Amygdala (tissue), 56 donors: ENCODE measurements around the gene SYN1.

Experiments used
- DNase-seq, 56 donors: peaks; one replicate each; lab custom pipeline; 2025; lab: John Stamatoyannopoulos, UW

SYN1 gene

GRCh38 chrX:47574547-47575301 is 44.9 kb downstream of the SYN1 start:
- no peak for DNase-seq

- no peak for DNase-seq
These were observed 45.5 kb downstream of the SYN1 start for GRCh38 chrX:47574076-47574546.

- DNase-seq, result no peak
These were observed 46.1 kb downstream of the SYN1 start for GRCh38 chrX:47573341-47574075.

GRCh38 chrX:47572773-47573340 is 46.8 kb downstream of the SYN1 start:
- no peak for DNase-seq

GRCh38 chrX:47571896-47572295 is 47.8 kb downstream of the SYN1 start:
- no peak for DNase-seq

- peak in 6 of 56 donors; percentile 4 to 22 (median 14) for DNase-seq
These were observed 48.4 kb downstream of the SYN1 start for GRCh38 chrX:47571215-47571614.

- no peak for DNase-seq
These were observed 48.9 kb downstream of the SYN1 start for GRCh38 chrX:47570794-47571193.

- no peak for DNase-seq
These were observed 50.9 kb downstream of the SYN1 start for GRCh38 chrX:47568656-47569295.

GRCh38 chrX:47566841-47567240 is 52.8 kb downstream of the SYN1 start:
- DNase-seq, result no peak

GRCh38 chrX:47564438-47565085 is 55.1 kb downstream of the SYN1 start:
- no peak for DNase-seq

- DNase-seq, result no peak
These were observed 55.8 kb downstream of the SYN1 start for GRCh38 chrX:47563801-47564315.

- DNase-seq, result peak in 1 of 56 donors; percentile 6
These were observed 56.9 kb downstream of the SYN1 start for GRCh38 chrX:47562615-47563243.

- DNase-seq, result no peak
These were observed 58.0 kb downstream of the SYN1 start for GRCh38 chrX:47561659-47562151.

GRCh38 chrX:47560934-47561658 is 58.6 kb downstream of the SYN1 start, which contains the start of gene ARAF:
Gene ARAF (plus strand): TSS chrX:47561205. CDS start chrX:47562968, 1,763 bp downstream.
- DNase-seq, result peak; percentile 38 to 97 (median 91)

- no peak for DNase-seq
These were observed 59.3 kb downstream of the SYN1 start for GRCh38 chrX:47560179-47560933.

- DNase-seq, result no peak
These were observed 61.2 kb downstream of the SYN1 start for GRCh38 chrX:47558436-47558835.

- DNase-seq, result peak in 55 of 56 donors; percentile 10 to 95 (median 83)
These were observed 63.5 kb downstream of the SYN1 start for GRCh38 chrX:47556045-47556623.

GRCh38 chrX:47543496-47543895 is 76.2 kb downstream of the SYN1 start:
- DNase-seq, result no peak
